Measurements from ENCODE around the gene CDH4.

DNA sequence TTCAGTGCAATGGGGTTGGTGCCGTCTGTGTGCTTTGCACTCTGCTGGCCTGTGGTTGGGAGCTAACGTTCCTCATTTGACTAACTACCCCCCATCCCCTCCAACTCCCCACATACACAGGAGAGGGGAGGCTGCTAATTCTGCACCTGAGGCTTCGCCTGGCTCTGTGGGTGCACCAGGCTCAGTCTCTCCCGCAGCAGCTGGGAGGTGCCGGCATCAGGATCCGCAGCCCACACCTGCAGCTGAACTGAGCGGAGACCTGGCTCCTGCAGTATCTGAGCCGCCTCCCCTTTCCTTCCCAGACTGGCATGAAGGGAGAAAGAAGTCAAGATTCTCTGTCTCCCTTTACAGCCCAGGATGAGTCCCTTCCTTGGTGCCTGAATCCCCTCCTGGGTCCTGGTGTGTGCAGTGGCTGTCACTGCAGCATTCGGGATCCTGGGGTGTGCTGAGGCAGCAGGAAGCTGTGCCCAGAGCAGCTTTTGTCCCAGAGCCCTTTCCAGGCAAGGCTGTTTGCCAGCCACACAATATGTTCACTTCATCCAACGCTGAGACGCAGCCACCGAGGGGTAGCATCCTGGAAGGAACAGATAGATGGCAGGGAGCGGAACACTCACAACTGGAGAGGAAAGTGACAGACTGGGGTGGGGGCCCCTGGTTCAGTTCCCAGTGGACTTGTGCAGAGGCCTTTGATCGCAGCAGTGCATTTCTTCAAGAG, 70.2 kb downstream of the CDH4 start:
- no peak for TF ChIP-seq CTCF (conservative IDR thresholded peaks at IDR 0.05)
- no peak for TF ChIP-seq EZH2 (IDR thresholded peaks at IDR 0.05; ENCODE audit: low read depth)
